SIG-M5 (cell line): ENCODE measurements around the gene KCNK16.

Experiments
- DNase-seq: peaks from one replicate; lab custom pipeline; 2025; lab: John Stamatoyannopoulos, UW

The KCNK16 gene

GRCh38 chr6:39322306-39322850 is at the start of gene KCNK16:
KCNK16 (minus strand) TSS chr6:39322702; CDS start chr6:39322540, 162 bp downstream.
- no peak for DNase-seq

- DNase-seq: no peak
These were observed 47.9 kb upstream of the KCNK16 start for GRCh38 chr6:39370390-39370789.

GRCh38 chr6:39369987-39370386 is 47.5 kb upstream of the KCNK16 start:
- no peak for DNase-seq

GRCh38 chr6:39367700-39368099 is 45.2 kb upstream of the KCNK16 start:
- DNase-seq: no peak

DNA sequence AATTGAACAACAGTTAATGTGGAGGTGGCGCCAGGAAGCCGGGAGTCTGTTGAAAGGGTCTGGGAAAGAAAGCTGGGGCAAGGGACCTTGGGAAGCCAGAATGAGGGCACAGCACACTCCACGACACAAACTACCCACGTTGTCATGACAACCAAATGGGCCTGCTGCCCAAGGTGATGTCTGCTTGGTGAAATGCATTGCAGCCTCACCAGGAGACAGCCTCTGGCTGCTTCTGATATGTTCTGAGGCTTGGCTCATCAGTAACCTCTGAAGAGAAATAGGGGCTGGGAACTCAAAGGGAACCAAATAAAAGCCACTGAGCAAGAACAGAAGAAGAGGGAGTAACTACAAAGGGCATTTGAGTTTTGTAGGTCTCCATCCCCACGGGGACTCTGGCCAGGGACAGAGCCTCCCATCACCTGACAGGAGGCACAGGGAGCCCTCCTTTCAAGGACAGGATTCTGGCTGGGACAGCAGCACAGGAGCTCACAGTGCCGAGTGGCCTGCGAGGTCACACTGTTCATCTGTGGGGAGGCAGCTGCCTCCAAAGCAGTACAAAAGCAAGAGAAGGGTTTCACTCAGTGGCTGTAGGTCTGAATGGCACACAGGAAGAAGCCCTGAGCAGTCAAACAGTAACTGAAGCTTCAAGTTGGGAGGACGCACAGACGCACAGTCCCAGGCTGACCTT is 44.6 kb upstream of the KCNK16 start:
- no peak for DNase-seq

DNA sequence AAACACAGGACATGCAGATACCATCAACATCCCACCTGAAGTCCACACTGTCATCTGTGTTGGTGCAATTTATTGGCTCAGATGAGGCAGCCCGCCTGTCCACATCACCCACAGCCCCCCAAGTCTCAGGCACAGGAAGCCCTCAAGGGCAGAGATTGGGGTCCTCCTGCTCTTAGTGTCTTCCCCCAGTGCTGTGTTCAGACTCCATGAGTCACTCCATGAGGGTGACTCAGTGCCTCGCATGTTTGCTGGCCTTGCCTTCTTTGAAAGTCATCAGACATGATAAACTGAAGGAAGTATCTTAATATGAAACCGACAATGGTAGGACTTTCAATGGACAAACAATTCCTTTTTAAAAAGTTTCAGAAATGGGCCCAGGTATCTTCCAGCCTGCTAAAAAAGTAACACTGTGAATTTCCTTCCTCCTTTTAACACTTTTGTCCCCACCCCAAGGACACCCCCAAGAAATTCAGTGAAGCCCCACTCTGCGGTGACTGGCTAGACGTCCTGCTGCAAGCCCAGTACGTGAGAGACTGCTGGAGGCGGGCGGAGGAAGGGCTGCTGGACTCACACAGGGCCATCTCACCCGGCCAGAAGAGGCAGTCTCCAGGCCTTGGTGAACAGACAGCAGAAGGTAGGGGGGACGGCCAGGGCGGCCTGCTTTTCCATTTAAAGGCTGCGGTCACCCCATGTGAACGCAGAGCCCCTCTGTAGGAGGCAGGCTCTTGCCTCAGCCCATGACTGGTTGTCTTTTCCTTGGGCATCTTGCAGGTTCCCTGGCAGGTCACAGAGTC is 43.0 kb upstream of the KCNK16 start:
- DNase-seq: no peak

- DNase-seq: no peak
These were observed 40.8 kb upstream of the KCNK16 start for GRCh38 chr6:39363280-39363679.

GRCh38 chr6:39362487-39362865 is 40.0 kb upstream of the KCNK16 start:
- DNase-seq: no peak

DNA sequence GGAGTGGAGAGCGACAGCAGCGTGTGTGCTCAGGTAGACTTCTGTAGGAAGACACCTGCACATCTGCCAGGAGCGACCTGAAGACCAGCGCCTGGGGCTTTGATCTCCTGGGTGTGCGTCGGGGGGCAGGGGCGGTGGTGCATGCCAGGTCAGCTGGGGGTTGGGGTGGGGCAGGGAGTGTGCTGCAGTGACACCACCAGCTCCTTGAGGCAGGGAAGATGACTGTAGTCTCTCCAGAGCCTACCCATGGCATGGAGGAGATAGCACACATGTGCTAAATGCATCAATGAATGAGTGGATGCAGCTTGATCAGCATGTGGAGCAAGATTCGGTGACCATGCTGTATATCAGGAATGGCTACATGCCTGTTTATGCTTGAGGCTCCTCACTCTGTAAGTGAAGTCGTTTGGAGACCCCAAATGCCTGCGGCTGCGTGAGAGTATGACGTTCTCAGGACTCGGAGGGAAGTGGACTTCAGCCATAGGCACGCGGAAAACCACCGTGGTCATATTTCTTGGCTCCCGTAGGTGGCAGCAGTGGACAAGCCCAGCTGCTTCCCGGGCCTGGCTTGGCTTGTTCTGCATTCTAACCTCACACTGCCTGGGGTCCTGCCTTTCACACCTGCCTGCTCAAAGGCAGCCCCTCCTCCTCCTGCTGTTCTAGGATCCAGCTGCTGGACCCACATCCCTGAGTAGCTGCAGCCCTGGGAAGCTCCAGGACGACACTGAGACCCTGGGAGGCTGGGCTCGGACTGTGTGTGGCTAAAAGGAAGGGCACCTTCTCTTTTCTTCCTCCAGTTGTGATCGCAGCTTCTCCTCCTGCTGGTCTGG is 39.4 kb upstream of the KCNK16 start:
- no peak for DNase-seq

- DNase-seq: no peak
These were observed 37.9 kb upstream of the KCNK16 start for GRCh38 chr6:39360378-39360777.

DNA sequence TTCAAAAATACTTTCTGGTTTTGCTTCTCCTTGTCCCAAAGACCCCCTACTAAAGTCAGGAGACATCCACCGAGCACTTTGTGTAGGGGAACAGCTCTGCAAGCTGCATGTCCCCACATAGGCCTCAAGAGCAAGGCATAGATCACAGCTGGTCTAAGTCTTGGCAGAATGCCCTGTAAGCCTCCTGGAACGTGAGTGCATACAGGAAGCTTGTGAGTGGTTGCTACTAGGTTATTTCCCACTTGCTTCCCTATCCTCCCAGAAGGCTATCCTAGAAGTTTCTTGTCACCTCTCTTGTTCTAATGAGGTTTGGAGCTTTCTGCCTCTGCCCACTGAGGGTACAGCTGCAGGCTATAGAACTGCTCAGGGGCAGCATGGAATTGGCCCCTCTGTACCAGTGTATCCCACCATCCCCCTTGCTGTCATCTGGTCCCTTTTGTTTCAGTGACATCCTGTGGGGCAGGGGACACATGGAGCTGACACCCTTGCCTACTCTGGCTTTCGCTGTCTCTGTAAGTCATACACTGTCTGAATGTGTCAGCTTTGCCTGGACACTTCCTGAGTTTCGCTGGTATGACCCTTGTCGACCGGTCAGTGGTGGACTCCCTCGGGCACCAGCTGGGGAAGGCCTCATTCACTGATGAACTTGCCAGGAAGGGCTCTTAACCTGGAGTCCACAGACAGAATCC is 35.6 kb upstream of the KCNK16 start:
- no peak for DNase-seq

DNA sequence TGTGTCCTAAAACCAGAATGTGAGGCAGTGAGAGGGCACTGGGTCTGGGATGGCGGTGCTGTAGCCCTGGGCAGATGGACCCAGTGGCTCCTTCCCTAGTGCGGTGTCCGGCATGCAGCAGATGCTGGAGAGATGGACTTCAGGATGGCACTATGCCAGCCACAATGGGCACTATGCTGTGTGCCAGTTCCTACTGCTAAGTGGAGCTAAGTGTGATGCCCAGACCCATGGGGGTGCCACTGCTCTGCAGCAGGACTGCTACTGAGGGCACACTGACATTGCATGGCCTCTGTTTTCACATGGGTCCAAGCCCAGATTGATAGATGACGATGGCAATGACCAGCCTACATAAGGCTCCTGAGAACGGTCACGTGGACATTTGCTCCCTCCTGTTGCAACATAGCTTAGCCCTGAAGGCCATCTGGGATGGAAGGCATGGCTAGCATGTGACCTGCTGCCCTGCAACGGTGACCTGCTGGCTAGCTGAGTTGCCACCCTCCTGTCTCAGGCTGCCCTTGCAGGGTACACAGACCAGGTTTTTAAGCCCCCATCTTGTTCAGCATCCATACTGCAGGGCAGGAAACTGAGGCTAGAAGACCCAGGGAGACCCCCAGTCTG is 31.3 kb upstream of the KCNK16 start:
- no peak for DNase-seq

- no peak for DNase-seq
These were observed 28.4 kb upstream of the KCNK16 start for GRCh38 chr6:39350723-39351505.

DNA sequence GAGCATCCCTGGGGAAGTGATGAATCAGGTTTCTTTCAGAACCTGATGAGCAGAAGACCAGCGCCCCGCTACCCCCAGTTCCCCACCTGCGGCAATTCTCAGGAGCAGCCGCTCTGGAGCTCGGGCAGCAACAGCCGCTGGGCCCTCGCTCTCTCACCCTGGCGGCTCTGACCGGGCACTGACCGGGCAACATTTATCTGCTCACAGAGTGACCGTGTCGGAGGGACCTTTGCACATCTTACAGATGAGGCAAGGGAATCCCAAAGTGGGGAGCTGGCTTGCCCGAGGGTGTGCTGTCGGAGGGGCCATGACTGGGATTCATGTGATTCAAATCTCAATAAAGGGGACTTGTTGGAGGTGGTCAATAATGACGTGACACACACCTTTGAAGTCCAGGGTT is 26.2 kb upstream of the KCNK16 start:
- DNase-seq: no peak

DNA sequence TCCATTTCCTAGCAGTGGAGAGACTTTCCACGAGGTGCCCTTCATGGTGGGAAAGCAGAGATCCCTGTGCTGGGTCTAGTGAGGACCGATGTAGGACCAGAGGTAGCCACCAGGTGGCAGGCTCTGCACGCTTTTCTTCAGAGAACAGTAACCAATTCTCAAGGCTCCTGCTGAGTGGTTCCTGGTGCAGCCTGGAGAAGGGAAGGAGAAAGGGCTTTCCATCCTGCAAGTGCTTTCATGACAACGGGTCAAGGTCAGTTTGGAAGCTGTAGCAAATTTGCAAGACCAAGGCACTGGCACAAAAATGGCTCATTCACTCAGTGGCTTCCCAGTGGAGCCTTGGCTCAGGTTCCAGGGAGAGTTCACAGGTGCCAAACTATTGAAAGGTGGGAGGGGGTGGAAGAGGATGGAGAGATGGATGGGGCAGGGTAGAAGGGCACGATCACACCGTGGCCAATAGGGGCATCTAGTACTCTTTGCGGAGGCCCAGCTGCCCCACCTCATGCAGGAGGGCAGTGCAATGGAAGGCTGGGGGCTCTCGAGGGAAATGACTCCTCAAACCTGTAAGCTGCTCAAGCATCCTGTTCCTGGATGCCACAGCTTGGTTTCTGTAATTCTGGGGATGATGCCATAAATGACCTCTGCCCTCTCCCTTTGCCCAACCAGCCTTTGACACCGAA is 25.5 kb upstream of the KCNK16 start:
- no peak for DNase-seq

DNA sequence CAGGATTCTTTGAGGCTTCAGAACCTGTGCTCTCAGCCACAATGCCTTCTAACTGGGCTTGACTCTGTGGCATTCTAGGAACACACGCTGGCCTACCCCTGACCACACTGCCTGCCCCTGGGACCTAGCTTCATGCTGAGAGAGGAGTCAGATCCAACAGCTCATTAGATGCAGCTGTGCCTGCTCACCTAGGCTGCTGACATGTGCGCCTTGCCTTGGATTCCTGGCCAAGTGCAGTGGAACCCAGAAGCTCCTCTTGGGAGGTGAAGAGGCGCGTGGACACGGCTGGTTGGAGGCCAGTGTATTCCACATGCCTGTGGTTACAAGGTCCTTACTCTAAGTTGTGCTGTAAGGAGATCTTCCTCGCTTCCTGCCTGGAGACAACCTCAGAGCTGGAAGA is 24.7 kb upstream of the KCNK16 start:
- no peak for DNase-seq

DNA sequence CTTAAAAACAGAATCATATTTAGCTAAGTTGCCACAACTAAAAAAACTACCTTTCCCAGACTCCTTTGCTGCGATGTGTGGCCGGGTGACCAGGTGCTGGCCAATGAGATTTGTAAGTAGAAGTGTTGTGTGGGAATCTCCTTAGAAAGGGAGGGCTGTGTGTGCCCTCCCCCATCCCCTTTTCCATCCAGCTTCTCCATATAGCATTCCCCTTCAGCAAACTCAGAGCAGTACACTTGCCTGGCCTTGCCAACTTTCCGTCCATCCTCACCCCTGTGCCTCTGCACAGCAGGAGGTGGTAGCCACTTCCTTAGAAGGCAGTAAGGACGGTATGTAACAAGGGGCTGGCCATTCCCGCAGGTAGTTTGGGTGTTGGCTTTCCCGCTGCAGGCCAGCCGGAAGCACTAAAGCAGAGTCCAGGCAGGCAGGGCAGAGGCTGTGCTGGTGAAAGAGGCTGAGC is 22.3 kb upstream of the KCNK16 start:
- no peak for DNase-seq

DNA sequence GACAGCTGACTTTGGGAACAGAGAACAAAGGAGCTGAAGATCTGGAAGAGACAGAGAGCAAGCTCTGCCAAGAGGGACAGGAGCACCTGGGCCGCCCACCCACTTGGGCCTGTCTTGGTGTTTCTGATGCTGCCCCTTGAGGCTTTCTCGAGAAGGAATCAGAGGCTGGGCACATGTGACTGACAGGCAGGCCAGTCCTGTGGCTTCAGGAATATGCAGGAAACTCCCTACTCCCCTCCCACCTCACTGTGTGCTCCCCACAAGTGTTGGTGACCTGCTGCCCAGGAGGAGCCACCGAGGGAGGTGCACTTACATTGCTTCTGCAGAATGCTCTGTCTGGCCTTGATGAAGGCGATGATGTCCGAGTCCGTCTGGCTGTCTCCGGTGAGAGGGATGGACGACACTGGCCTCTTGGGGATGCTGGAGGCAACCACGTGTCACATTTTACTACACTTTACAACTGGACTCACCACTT is 20.9 kb upstream of the KCNK16 start:
- no peak for DNase-seq

GRCh38 chr6:39342692-39343395 is 20.3 kb upstream of the KCNK16 start:
- no peak for DNase-seq
